Measurements from ENCODE around the gene OXCT1.

OXCT1 gene

GRCh38 chr5:41869724-41870626, at the start of gene OXCT1:
TSS of gene OXCT1 (minus strand) at chr5:41870425. CDS start at chr5:41870358, 67 bp downstream.
- H3K27me3 ChIP-seq (ENCODE audit: insufficient read depth, poor library complexity, severe bottlenecking), result no peaks in the 10 kb centered on the region
- peak within 1 kb of the TSS; percentile 65 for H3K4me3 ChIP-seq (ENCODE audit: severe bottlenecking)
- TF ChIP-seq CTCF (IDR thresholded peaks at IDR 0.05; ENCODE audit: poor library complexity, severe bottlenecking), result no peak
- H3K27ac ChIP-seq (ENCODE audit: poor library complexity, severe bottlenecking), result peak within 1 kb of the TSS; percentile 56
- ATAC-seq (ENCODE audit: low read depth) (peak; percentile 85), DNase-seq (ENCODE audit: low spot score) (peak; percentile 88)
- H3K9me3 ChIP-seq (ENCODE audit: severe bottlenecking), result no peaks in the 10 kb centered on the region
- no peaks in the 10 kb centered on the region for H3K4me1 ChIP-seq (ENCODE audit: insufficient read depth, poor library complexity, severe bottlenecking)
- no peaks in the 10 kb centered on the region; the same call in 1 of the 2 replicates for H3K36me3 ChIP-seq (ENCODE audit: low read depth)

GRCh38 chr5:41918105-41918504, 47.9 kb upstream of the OXCT1 start:
- Histone ChIP-seq H3K27me3 (ENCODE audit: insufficient read depth, poor library complexity, severe bottlenecking) (no peaks in the 10 kb centered on the region), H3K27ac (ENCODE audit: poor library complexity, severe bottlenecking) (no peak overlapping the region), H3K4me3 (ENCODE audit: severe bottlenecking) (no peak overlapping the region), H3K36me3 (ENCODE audit: low read depth) (peaks cover 89% of the 10 kb centered on the region), H3K9me3 (ENCODE audit: severe bottlenecking) (no peaks in the 10 kb centered on the region), H3K4me1 (ENCODE audit: insufficient read depth, poor library complexity, severe bottlenecking) (peaks cover 9% of the 10 kb centered on the region)
- ATAC-seq (ENCODE audit: low read depth), result no peak
- DNase-seq (ENCODE audit: low spot score), result no peak
- no peak for TF ChIP-seq CTCF (IDR thresholded peaks at IDR 0.05; ENCODE audit: poor library complexity, severe bottlenecking)

GRCh38 chr5:41908374-41909079, 38.3 kb upstream of the OXCT1 start:
- ATAC-seq (ENCODE audit: low read depth), result no peak
- peaks cover 81% of the 10 kb centered on the region for H3K36me3 ChIP-seq (ENCODE audit: low read depth)
- H3K4me1 ChIP-seq (ENCODE audit: insufficient read depth, poor library complexity, severe bottlenecking), result no peaks in the 10 kb centered on the region
- H3K27ac ChIP-seq (ENCODE audit: poor library complexity, severe bottlenecking), result no peak overlapping the region
- H3K9me3 ChIP-seq (ENCODE audit: severe bottlenecking), result no peaks in the 10 kb centered on the region
- no peak for TF ChIP-seq CTCF (IDR thresholded peaks at IDR 0.05; ENCODE audit: poor library complexity, severe bottlenecking)
- H3K4me3 ChIP-seq (ENCODE audit: severe bottlenecking), result no peak overlapping the region
- no peak for DNase-seq (ENCODE audit: low spot score)
- H3K27me3 ChIP-seq (ENCODE audit: insufficient read depth, poor library complexity, severe bottlenecking), result no peaks in the 10 kb centered on the region

DNA sequence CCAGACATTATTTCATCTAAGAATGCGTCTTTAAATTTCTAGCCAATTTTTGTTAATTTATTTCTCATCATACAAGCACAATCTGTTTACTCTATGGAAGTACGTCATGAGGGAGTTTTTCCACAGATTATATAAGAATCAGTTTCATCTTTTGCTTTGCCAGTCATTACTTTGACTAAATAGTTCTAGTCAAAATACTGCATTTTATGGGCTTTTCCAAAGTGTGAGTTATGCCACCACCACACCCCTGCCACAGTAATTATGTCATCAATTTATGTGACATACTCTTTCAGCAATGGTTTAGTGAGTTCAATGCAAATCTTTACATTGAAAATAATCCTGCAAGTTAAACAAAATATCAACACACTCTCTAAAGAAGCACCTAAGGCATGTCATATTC, 35.9 kb upstream of the OXCT1 start:
- no peak overlapping the region for H3K4me3 ChIP-seq (ENCODE audit: severe bottlenecking)
- ATAC-seq (ENCODE audit: low read depth), result no peak

More for the DNA sequence above, 35.9 kb upstream of the OXCT1 start:
- H3K27me3 ChIP-seq (ENCODE audit: insufficient read depth, poor library complexity, severe bottlenecking), result no peaks in the 10 kb centered on the region
- no peak for DNase-seq (ENCODE audit: low spot score)
- H3K9me3 ChIP-seq (ENCODE audit: severe bottlenecking), result no peaks in the 10 kb centered on the region
- no peak for TF ChIP-seq CTCF (IDR thresholded peaks at IDR 0.05; ENCODE audit: poor library complexity, severe bottlenecking)
- H3K27ac ChIP-seq (ENCODE audit: poor library complexity, severe bottlenecking), result no peak overlapping the region
- no peaks in the 10 kb centered on the region for H3K4me1 ChIP-seq (ENCODE audit: insufficient read depth, poor library complexity, severe bottlenecking)
- peaks cover 57% of the 10 kb centered on the region for H3K36me3 ChIP-seq (ENCODE audit: low read depth)

Data from RWPE2 (cell line).